Endothelial cell of umbilical vein (primary cell): Measurements from ENCODE around the gene LENG8. TPM values are rescaled to one million over a fixed set of nuclear protein-coding genes. Genes with fewer than 3 reads are reported as not detected.

Experiments used
- BruUV-seq: library from RNA; stranded (reverse); fragments of 400-500 nt; replicated peaks from 2 replicates; lab custom pipeline; 2021; lab: Mats Ljungman, UMichigan
- CTCF ChIA-PET: fragments of 300-600, 350-600 bp; sonication (Branson Sonifier 250); formaldehyde crosslinking; loops from one replicate; lab custom pipeline; 2021; ENCODE audit warnings: antibody characterized with exemption, inconsistent platforms; lab: Charles Lee
- POLR2A ChIA-PET: fragments of 300-600, 350-600 bp; sonication (Branson Sonifier 250); formaldehyde crosslinking; loops from one replicate; lab custom pipeline; 2021; ENCODE audit warnings: antibody characterized with exemption, inconsistent platforms; lab: Charles Lee
- DNase-seq: peaks from one replicate; pipeline ENCODE4 v3.0.0-alpha.2; 2011; ENCODE audit warnings: low read depth, low spot score
- FAIRE-seq: peaks from 2 replicates; lab custom pipeline; 2011; peaks lifted over from hg19 to GRCh38; lab: Jason Lieb, UNC
- H2AFZ ChIP-seq: 2 replicates; pipeline ENCODE4 v1.6.0; 2012; ENCODE audit warnings: low read depth, low read length, control low read depth, inconsistent platforms
- H3K27ac ChIP-seq: 2 replicates; pipeline ENCODE4 v1.5.1; 2011; ENCODE audit warnings: low read depth, mild to moderate bottlenecking, control low read depth, low read length, moderate library complexity; ENCODE audit not compliant: insufficient read depth
- H3K27me3 ChIP-seq, 2 experiments: 2 replicates each; pipeline versions ENCODE4 v1.6.0 to v1.6.1; 2011; ENCODE audit warnings: low read length in 2 of 2, mixed read lengths in 1 of 2; ENCODE audit not compliant: control insufficient read depth in 2 of 2, insufficient read depth in 2 of 2
- H3K36me3 ChIP-seq, 2 experiments: 2 replicates in 1 of 2; 3 replicates in 1 of 2; pipeline ENCODE4 v1.5.1; 2011; ENCODE audit warnings: low read length in 2 of 2, mild to moderate bottlenecking in 1 of 2, moderate library complexity in 1 of 2; ENCODE audit not compliant: control insufficient read depth in 2 of 2, insufficient read depth in 2 of 2; ENCODE audit errors: extremely low read depth in 1 of 2
- H3K4me1 ChIP-seq: 3 replicates; pipeline ENCODE4 v1.5.1; 2011; ENCODE audit warnings: mild to moderate bottlenecking, low read length; ENCODE audit not compliant: control insufficient read depth, insufficient read depth; ENCODE audit errors: extremely low read depth
- H3K4me2 ChIP-seq: 2 replicates; pipeline ENCODE4 v1.6.1; 2011; ENCODE audit warnings: low read length, control low read depth, mixed read lengths; ENCODE audit not compliant: insufficient read depth
- H3K4me3 ChIP-seq, 3 experiments: fragments of 200-600 bp in 1 of 3; sonication (generic), shearing (Covaris generic) in 1 of 3; replicated peaks in 1 of 3; 2 replicates each; pipeline ENCODE4 v1.5.1; 2011 to 2016; ENCODE audit warnings: control low read depth in 3 of 3, low read length in 3 of 3, mild to moderate bottlenecking in 2 of 3, inconsistent platforms in 1 of 3, low read depth in 1 of 3, moderate library complexity in 1 of 3; ENCODE audit not compliant: insufficient read depth in 1 of 3
- H3K79me2 ChIP-seq: 2 replicates; pipeline ENCODE4 v1.6.0; 2012; ENCODE audit warnings: low read length, inconsistent platforms; ENCODE audit not compliant: control insufficient read depth, insufficient read depth
- H3K9ac ChIP-seq: replicated peaks from 2 replicates; pipeline ENCODE3; 2011; ENCODE audit warnings: low read length, control low read depth; ENCODE audit not compliant: insufficient read depth; ENCODE audit errors: extremely low read depth
- H3K9me1 ChIP-seq: replicated peaks from 3 replicates; pipeline ENCODE4 v1.6.0; 2011; ENCODE audit warnings: mild to moderate bottlenecking, low read length; ENCODE audit not compliant: control insufficient read depth, insufficient read depth; ENCODE audit errors: extremely low read depth
- H3K9me3 ChIP-seq: replicated peaks from 2 replicates; pipeline ENCODE4 v1.5.1; 2012; ENCODE audit warnings: low read length, inconsistent platforms; ENCODE audit not compliant: control insufficient read depth, insufficient read depth
- H4K20me1 ChIP-seq: replicated peaks from 2 replicates; pipeline ENCODE3; 2011; ENCODE audit warnings: mild to moderate bottlenecking, low read length; ENCODE audit not compliant: control insufficient read depth, insufficient read depth; ENCODE audit errors: extremely low read depth
- EZH2 ChIP-seq: IDR thresholded peaks from 2 replicates; pipeline ENCODE4 v1.6.1; 2012; ENCODE audit warnings: borderline replicate concordance, low read depth, mild to moderate bottlenecking, moderate library complexity, low read length, inconsistent platforms; ENCODE audit not compliant: severe bottlenecking
- FOS ChIP-seq: IDR thresholded peaks from 2 replicates; pipeline ENCODE4 v1.6.1; 2011; ENCODE audit warnings: mild to moderate bottlenecking, low read length, moderate library complexity, borderline replicate concordance; ENCODE audit not compliant: insufficient read depth
- GATA2 ChIP-seq: IDR thresholded peaks from 2 replicates; pipeline ENCODE4 v1.7.0; 2011; ENCODE audit warnings: low read depth, mild to moderate bottlenecking, moderate library complexity, mixed read lengths, low read length; ENCODE audit not compliant: insufficient read length, insufficient read depth
- JUN ChIP-seq: IDR thresholded peaks from 2 replicates; pipeline ENCODE4 v1.6.1; 2011; ENCODE audit warnings: borderline replicate concordance, low read depth; ENCODE audit not compliant: insufficient read length, insufficient read depth
- MYC ChIP-seq: IDR thresholded peaks from one replicate; pipeline ENCODE4 v1.6.1; 2011; ENCODE audit warnings: mild to moderate bottlenecking, low read depth, low read length
- POLR2A ChIP-seq: IDR thresholded peaks from 2 replicates; pipeline ENCODE4 v1.6.1; 2012; ENCODE audit warnings: low read depth, mild to moderate bottlenecking, control low read depth, low read length
- POLR2AphosphoS5 ChIP-seq: IDR thresholded peaks from 2 replicates; pipeline ENCODE4 v1.6.1; 2012; ENCODE audit warnings: low read depth, mild to moderate bottlenecking, control low read depth, low read length, moderate library complexity; ENCODE audit not compliant: insufficient read depth
- dilution Hi-C: fragments of 300-500 bp; cut with MboI; formaldehyde crosslinking; loops from one replicate; pipeline ENCODE4 v1.15.0; 2019; ENCODE audit warnings: low sequenced_read_pairs; ENCODE audit not compliant: extremely low pct_ligation_motif_present
- intact Hi-C: fragments of 100-400 bp; cut with micrococcal nuclease; formaldehyde crosslinking; loops from one replicate; pipeline ENCODE4 v1.10.0; 2022
- polyA plus RNA-seq, 4 experiments: library from polyadenylated mRNA; depleted of rRNA in 3 of 4; stranded (reverse) in 3 of 4; unstranded in 1 of 4; fragments of >200 nt; gene quantifications; 2 replicates each; pipeline versions ENCODE4 v1.2.1 to v1.2.3, GENCODE V29; 2011 to 2012; ENCODE audit warnings: missing spikeins in 1 of 4
- total RNA-seq: library from RNA; stranded (reverse); gene quantifications from 2 replicates; pipeline ENCODE4 v1.2.3, GENCODE V29; 2021
- TF ChIP-seq, protein P1 (sequence below): IDR thresholded peaks from 2 replicates; pipeline ENCODE4 v1.6.1; 2011; ENCODE audit not compliant: insufficient read depth, insufficient read length
- TF ChIP-seq, protein P2 (sequence below), 2 donors: IDR thresholded peaks; 1 replicate in 1 of 2; 2 replicates in 1 of 2; pipeline ENCODE4 v1.5.1; 2011; ENCODE audit warnings: low read length in 2 of 2, mild to moderate bottlenecking in 2 of 2, moderate library complexity in 2 of 2, control low read depth in 1 of 2, inconsistent platforms in 1 of 2, low read depth in 1 of 2; ENCODE audit not compliant: insufficient read depth in 1 of 2; ENCODE audit errors: extremely low read depth in 1 of 2

Gene LENG8
- total and polyA plus RNA-seq, 2 donors (not counting 3 experiments of a cell fraction or from before 2014, with no cell fraction given) = 130 to 218 TPM

DNA sequence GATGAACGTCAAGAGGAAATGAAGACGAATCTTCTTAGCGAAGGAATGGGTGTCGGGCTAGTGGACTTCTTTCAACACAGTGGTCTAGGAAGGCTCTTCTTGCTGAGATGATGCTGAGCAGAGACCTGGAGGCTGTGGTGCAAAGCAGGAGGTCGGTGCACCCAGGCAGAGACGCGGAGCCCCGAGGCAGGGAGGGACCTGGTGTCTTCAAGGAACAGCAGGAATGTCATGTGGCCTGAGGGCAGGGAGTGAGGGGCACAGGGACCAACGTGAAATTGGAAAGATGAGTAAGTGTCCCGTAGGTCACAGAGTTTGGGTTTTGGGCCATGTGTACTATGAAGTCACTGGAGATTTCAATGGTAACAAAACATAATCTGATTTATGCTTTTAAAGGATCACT lies 35.5 kb downstream of the LENG8 start:
- Histone ChIP-seq H3K9me3 (no peaks in the 10 kb centered on the region), H2AFZ (no peak overlapping the region), H3K36me3 (no peaks in the 10 kb centered on the region), H4K20me1 (no peaks in the 10 kb centered on the region), H3K27me3 (no peaks in the 10 kb centered on the region), H3K4me2 (no peak overlapping the region), H3K9ac (no peak overlapping the region), H3K4me3 (no peak overlapping the region), H3K9me1 (no peaks in the 10 kb centered on the region), H3K27ac (no peak overlapping the region), H3K4me1 (no peaks in the 10 kb centered on the region), H3K79me2 (no peaks in the 10 kb centered on the region)
- TF ChIP-seq FOS = no peak
- TF ChIP-seq, protein P1, sequence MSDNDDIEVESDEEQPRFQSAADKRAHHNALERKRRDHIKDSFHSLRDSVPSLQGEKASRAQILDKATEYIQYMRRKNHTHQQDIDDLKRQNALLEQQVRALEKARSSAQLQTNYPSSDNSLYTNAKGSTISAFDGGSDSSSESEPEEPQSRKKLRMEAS = no peak
- TF ChIP-seq MYC = no peak
- TF ChIP-seq EZH2 = no peak
- TF ChIP-seq POLR2A = no peak
- no peak for TF ChIP-seq POLR2AphosphoS5
- no peak for TF ChIP-seq GATA2
- TF ChIP-seq, protein P2, sequence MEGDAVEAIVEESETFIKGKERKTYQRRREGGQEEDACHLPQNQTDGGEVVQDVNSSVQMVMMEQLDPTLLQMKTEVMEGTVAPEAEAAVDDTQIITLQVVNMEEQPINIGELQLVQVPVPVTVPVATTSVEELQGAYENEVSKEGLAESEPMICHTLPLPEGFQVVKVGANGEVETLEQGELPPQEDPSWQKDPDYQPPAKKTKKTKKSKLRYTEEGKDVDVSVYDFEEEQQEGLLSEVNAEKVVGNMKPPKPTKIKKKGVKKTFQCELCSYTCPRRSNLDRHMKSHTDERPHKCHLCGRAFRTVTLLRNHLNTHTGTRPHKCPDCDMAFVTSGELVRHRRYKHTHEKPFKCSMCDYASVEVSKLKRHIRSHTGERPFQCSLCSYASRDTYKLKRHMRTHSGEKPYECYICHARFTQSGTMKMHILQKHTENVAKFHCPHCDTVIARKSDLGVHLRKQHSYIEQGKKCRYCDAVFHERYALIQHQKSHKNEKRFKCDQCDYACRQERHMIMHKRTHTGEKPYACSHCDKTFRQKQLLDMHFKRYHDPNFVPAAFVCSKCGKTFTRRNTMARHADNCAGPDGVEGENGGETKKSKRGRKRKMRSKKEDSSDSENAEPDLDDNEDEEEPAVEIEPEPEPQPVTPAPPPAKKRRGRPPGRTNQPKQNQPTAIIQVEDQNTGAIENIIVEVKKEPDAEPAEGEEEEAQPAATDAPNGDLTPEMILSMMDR (IDR thresholded peaks at IDR 0.05; ENCODE audit: extremely low read depth in 1 of 2, insufficient read depth in 1 of 2, low read depth in 1 of 2, low read length in 2 of 2) = no peak
- no peak for TF ChIP-seq JUN
- intact Hi-C loops = no loop called here
- dilution Hi-C loops = no loop called here
- CTCF ChIA-PET = no interaction called here
- POLR2A ChIA-PET = no interaction called here
- DNase-seq (no peak), FAIRE-seq (no peak)
- BruUV-seq = no TSS peak
